ENCODE measurements around the gene OLFM1.

DNA sequence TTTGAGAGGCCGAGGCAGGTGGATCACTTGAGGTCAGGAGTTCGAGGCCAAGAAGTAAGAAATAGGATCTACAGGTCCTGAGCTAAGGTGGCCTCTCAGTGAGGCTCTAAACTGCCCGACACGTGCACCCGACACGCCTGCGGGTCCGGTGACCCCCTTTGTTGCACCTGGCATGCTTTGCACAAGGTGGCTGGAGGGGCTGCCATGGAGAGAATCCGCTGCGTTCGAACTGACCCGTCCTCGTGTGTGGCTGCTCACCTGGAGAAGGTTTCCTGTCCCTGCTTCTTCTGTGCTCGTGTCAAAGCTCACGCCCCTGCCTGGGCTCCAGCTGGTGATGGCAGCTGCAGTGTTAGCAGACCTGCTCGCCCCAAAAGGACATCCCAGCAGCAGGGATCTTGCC is 5.7 kb upstream of the OLFM1 start:
- TF ChIP-seq TAF1 (IDR thresholded peaks at IDR 0.05; ENCODE audit: borderline replicate concordance, insufficient read depth, low read length) = no peak
- TF ChIP-seq SIN3A (IDR thresholded peaks at IDR 0.05; ENCODE audit: borderline replicate concordance, insufficient read depth, low read length) = no peak

Measured in PFSK-1 (cell line).